Esophagus squamous epithelium (tissue), 4 donors: Measurements from ENCODE around the gene PLAC9.

Experiments
- POLR2A ChIP-seq, 4 donors: fragments of 450-650 bp; IDR thresholded peaks; one replicate each; pipeline ENCODE4 v1.6.1; 2017; ENCODE audit warnings: antibody characterized with exemption in 4 of 4, mild to moderate bottlenecking in 4 of 4, moderate library complexity in 3 of 4
- TF ChIP-seq, protein P1 (sequence below), 6 experiments: fragments of 450-650 bp in 4 of 6; fragments of 200-600 bp in 2 of 6; sonication (generic) in 2 of 6; IDR thresholded peaks; one replicate each; pipeline ENCODE4 v1.5.1; 2016 to 2019; ENCODE audit warnings: antibody characterized with exemption in 6 of 6, mild to moderate bottlenecking in 4 of 6, moderate library complexity in 4 of 6

DNA sequence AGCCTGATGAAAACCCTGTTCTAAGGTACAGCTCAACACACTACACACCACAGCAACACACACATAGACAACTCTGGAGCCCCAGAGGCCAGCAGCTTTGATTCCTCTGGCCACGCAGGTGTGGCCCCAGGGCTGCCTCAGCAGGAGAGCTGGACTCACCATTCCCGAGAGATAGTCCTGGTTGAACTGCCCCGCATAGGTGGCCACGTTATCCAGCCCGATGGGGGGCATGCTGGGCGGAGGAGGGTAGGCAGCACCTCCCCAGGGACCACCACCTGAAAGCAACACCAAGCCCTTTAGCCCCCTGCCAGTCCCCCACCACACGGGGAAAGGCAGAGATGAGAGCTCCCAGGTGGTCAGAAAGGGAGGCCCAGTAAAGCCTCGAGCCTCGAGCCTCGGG, 38.1 kb downstream of the PLAC9 start:
- TF ChIP-seq, protein P1, sequence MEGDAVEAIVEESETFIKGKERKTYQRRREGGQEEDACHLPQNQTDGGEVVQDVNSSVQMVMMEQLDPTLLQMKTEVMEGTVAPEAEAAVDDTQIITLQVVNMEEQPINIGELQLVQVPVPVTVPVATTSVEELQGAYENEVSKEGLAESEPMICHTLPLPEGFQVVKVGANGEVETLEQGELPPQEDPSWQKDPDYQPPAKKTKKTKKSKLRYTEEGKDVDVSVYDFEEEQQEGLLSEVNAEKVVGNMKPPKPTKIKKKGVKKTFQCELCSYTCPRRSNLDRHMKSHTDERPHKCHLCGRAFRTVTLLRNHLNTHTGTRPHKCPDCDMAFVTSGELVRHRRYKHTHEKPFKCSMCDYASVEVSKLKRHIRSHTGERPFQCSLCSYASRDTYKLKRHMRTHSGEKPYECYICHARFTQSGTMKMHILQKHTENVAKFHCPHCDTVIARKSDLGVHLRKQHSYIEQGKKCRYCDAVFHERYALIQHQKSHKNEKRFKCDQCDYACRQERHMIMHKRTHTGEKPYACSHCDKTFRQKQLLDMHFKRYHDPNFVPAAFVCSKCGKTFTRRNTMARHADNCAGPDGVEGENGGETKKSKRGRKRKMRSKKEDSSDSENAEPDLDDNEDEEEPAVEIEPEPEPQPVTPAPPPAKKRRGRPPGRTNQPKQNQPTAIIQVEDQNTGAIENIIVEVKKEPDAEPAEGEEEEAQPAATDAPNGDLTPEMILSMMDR (IDR thresholded peaks at IDR 0.05): no peak
- no peak for TF ChIP-seq POLR2A (IDR thresholded peaks at IDR 0.05)
